Measurements from ENCODE around the gene PTPRE. TPM values are rescaled to one million over a fixed set of nuclear protein-coding genes. Genes with fewer than 3 reads are reported as not detected.

The PTPRE gene
- polyA plus RNA-seq, 1 of the 3 experiments (the other 2 are of a cell fraction): 11.8 TPM

DNA sequence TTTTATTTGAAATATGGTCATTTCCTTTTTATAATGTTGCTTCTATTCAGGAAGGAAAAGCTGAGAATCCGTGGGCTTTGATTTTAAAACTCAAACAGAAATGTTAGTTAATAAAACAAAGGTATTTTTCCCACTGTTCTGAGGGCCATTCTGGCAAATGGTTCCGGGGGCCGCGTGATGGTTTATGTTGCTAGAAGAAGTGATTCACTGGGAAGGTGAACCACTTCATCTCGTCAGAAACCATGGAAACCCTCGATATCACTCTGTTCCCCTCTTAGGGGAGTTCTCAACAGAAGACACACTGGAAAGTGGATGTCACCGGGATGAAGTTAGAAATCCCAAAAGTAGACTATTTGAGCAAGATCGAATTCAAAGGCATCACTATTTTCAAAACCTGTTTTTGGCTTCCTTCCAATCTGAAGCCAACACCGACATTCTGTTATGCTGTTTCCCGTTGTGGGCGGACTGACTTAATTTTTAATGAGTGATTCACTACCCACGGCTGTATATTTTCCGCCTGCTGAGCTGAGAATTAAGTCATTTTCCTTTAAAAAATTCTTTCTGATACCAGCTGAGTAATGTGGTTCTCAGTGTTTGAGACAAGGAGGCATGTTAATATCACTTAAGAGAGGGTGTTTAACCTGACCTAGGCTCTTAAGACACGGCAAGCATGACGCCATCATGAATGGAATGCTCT is 84.1 kb downstream of the PTPRE start:
- Histone ChIP-seq H4K20me1 (ENCODE audit: insufficient read depth) (no peaks in the 10 kb centered on the region), H3K4me3 (ENCODE audit: low read depth in 2 of 2, low read length in 1 of 2) (peak overlapping the region; percentile 0 to 14; a peak in 2 of 4 replicates), H3K27me3 (ENCODE audit: insufficient read depth) (no peaks in the 10 kb centered on the region), H3K9ac (peak overlapping the region; percentile 61), H2AFZ (ENCODE audit: low read depth) (peak overlapping the region; percentile 47), H3K9me2 (no peaks in the 10 kb centered on the region), H3K9me3 (no peaks in the 10 kb centered on the region), H3K4me1 (ENCODE audit: control insufficient read depth in 1 of 2, insufficient read depth in 2 of 2, low read depth in 1 of 2, low read length in 1 of 2) (peaks cover 10 to 22% of the 10 kb centered on the region in 2 experiments; a peak in 3 of 4 replicates), H3K79me2 (ENCODE audit: insufficient read depth) (no peaks in the 10 kb centered on the region), H3K27ac (ENCODE audit: low read depth in 2 of 2, low read length in 1 of 2) (peak overlapping the region; percentile 78 to 91), H3K36me3 (replicated peaks in 1 of 2; ENCODE audit: control insufficient read depth in 1 of 2, insufficient read depth in 2 of 2, low read length in 1 of 2) (no peaks in the 10 kb centered on the region), H3K4me2 (peak overlapping the region; percentile 59), H3F3A (replicated peaks; ENCODE audit: insufficient read depth) (peaks cover 22% of the 10 kb centered on the region)
- DNase-seq: no peak
- WGBS (ENCODE audit: low lambda C conversion rate): 13% methylated on average over 15 of the region's 15 CpGs
- ChIA-PET POLR2A (no interaction called here), CTCF (interaction anchor here (0.7 to 1.3 kb wide), 3 partner anchors 20 to 137 kb away, joined by 3 to 4 read pairs (median 3); no protein-coding TSS in a partner anchor)
- TF ChIP-seq, protein P1, sequence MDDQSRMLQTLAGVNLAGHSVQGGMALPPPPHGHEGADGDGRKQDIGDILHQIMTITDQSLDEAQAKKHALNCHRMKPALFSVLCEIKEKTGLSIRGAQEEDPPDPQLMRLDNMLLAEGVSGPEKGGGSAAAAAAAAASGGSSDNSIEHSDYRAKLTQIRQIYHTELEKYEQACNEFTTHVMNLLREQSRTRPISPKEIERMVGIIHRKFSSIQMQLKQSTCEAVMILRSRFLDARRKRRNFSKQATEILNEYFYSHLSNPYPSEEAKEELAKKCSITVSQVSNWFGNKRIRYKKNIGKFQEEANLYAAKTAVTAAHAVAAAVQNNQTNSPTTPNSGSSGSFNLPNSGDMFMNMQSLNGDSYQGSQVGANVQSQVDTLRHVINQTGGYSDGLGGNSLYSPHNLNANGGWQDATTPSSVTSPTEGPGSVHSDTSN (IDR thresholded peaks at IDR 0.05): peak; percentile 54
- TF ChIP-seq FOSL2 (IDR thresholded peaks at IDR 0.05; ENCODE audit: borderline replicate concordance, low read depth) (peak; percentile 71), POLR2AphosphoS5 (IDR thresholded peaks at IDR 0.05; ENCODE audit: low read depth, low read length) (peak; percentile 42; the same call in 1 of the 2 replicates), MXI1 (IDR thresholded peaks at IDR 0.05; ENCODE audit: low read depth, low read length) (no peak), JUND (IDR thresholded peaks at IDR 0.05) (peak; percentile 81), RAD21 (IDR thresholded peaks at IDR 0.05; ENCODE audit: low read length) (no peak), FOXM1 (IDR thresholded peaks at IDR 0.05; ENCODE audit: low read depth) (0 out of 2 replicates have a peak, but pooled peaks have one; percentile 24), YY1 (IDR thresholded peaks at IDR 0.05; ENCODE audit: low read depth) (no peak), MEF2A (IDR thresholded peaks at IDR 0.05; ENCODE audit: borderline replicate concordance, low read depth) (peak; percentile 32; the same call in 1 of the 2 replicates), EP300 (IDR thresholded peaks at IDR 0.05; ENCODE audit: borderline replicate concordance in 1 of 2, low read depth in 1 of 2, low read length in 1 of 2) (peak in 1 of 2 experiments; percentile 74; a peak in 2 of 4 replicates), NFIC (IDR thresholded peaks at IDR 0.05; ENCODE audit: borderline replicate concordance) (peak; percentile 86), EZH2phosphoT487 (IDR thresholded peaks at IDR 0.05; ENCODE audit: borderline replicate concordance, low read depth) (no peak), GATA2 (CRISPR knock-in tag; IDR thresholded peaks at IDR 0.05) (no peak), SIN3A (IDR thresholded peaks at IDR 0.05; ENCODE audit: borderline replicate concordance, low read depth, low read length) (peak; percentile 25; the same call in 1 of the 2 replicates), TCF12 (IDR thresholded peaks at IDR 0.05) (peak; percentile 71)
- TF ChIP-seq, protein P2, sequence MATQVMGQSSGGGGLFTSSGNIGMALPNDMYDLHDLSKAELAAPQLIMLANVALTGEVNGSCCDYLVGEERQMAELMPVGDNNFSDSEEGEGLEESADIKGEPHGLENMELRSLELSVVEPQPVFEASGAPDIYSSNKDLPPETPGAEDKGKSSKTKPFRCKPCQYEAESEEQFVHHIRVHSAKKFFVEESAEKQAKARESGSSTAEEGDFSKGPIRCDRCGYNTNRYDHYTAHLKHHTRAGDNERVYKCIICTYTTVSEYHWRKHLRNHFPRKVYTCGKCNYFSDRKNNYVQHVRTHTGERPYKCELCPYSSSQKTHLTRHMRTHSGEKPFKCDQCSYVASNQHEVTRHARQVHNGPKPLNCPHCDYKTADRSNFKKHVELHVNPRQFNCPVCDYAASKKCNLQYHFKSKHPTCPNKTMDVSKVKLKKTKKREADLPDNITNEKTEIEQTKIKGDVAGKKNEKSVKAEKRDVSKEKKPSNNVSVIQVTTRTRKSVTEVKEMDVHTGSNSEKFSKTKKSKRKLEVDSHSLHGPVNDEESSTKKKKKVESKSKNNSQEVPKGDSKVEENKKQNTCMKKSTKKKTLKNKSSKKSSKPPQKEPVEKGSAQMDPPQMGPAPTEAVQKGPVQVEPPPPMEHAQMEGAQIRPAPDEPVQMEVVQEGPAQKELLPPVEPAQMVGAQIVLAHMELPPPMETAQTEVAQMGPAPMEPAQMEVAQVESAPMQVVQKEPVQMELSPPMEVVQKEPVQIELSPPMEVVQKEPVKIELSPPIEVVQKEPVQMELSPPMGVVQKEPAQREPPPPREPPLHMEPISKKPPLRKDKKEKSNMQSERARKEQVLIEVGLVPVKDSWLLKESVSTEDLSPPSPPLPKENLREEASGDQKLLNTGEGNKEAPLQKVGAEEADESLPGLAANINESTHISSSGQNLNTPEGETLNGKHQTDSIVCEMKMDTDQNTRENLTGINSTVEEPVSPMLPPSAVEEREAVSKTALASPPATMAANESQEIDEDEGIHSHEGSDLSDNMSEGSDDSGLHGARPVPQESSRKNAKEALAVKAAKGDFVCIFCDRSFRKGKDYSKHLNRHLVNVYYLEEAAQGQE (IDR thresholded peaks at IDR 0.05; ENCODE audit: low read depth, low read length): no peak
- TF ChIP-seq, protein P3, sequence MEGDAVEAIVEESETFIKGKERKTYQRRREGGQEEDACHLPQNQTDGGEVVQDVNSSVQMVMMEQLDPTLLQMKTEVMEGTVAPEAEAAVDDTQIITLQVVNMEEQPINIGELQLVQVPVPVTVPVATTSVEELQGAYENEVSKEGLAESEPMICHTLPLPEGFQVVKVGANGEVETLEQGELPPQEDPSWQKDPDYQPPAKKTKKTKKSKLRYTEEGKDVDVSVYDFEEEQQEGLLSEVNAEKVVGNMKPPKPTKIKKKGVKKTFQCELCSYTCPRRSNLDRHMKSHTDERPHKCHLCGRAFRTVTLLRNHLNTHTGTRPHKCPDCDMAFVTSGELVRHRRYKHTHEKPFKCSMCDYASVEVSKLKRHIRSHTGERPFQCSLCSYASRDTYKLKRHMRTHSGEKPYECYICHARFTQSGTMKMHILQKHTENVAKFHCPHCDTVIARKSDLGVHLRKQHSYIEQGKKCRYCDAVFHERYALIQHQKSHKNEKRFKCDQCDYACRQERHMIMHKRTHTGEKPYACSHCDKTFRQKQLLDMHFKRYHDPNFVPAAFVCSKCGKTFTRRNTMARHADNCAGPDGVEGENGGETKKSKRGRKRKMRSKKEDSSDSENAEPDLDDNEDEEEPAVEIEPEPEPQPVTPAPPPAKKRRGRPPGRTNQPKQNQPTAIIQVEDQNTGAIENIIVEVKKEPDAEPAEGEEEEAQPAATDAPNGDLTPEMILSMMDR (IDR thresholded peaks at IDR 0.05): no peak
- TF ChIP-seq, protein P4, sequence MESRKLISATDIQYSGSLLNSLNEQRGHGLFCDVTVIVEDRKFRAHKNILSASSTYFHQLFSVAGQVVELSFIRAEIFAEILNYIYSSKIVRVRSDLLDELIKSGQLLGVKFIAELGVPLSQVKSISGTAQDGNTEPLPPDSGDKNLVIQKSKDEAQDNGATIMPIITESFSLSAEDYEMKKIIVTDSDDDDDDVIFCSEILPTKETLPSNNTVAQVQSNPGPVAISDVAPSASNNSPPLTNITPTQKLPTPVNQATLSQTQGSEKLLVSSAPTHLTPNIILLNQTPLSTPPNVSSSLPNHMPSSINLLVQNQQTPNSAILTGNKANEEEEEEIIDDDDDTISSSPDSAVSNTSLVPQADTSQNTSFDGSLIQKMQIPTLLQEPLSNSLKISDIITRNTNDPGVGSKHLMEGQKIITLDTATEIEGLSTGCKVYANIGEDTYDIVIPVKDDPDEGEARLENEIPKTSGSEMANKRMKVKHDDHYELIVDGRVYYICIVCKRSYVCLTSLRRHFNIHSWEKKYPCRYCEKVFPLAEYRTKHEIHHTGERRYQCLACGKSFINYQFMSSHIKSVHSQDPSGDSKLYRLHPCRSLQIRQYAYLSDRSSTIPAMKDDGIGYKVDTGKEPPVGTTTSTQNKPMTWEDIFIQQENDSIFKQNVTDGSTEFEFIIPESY (IDR thresholded peaks at IDR 0.05; ENCODE audit: borderline replicate concordance, low read depth): no peak
- TF ChIP-seq, protein P5, sequence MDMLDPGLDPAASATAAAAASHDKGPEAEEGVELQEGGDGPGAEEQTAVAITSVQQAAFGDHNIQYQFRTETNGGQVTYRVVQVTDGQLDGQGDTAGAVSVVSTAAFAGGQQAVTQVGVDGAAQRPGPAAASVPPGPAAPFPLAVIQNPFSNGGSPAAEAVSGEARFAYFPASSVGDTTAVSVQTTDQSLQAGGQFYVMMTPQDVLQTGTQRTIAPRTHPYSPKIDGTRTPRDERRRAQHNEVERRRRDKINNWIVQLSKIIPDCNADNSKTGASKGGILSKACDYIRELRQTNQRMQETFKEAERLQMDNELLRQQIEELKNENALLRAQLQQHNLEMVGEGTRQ (IDR thresholded peaks at IDR 0.05; ENCODE audit: borderline replicate concordance, low read depth, low read length): no peak
- TF ChIP-seq, protein P6, sequence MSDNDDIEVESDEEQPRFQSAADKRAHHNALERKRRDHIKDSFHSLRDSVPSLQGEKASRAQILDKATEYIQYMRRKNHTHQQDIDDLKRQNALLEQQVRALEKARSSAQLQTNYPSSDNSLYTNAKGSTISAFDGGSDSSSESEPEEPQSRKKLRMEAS (IDR thresholded peaks at IDR 0.05; ENCODE audit: low read depth): 0 out of 2 replicates have a peak, but pooled peaks have one; percentile 6
